T47D (cell line): Measurements from ENCODE around the gene TMEM223.
"Not testable (repeated sequence)": the region's sequence is repeated elsewhere in the genome, so short reads cannot be mapped to it uniquely, and the experiment has no call there.

ENCODE experiments used
- DNase-seq, 2 experiments: peaks; one replicate each; pipeline versions ENCODE4 v3.0.0 to v3.0.0-alpha.2; 2011 to 2012; ENCODE audit warnings: low read depth in 1 of 2, low spot score in 1 of 2
- JUND ChIP-seq: IDR thresholded peaks from 2 replicates; pipeline ENCODE4 v1.6.1; 2012; ENCODE audit warnings: low read depth
- in situ Hi-C: cut with HindIII; loops from 2 replicates; pipeline ENCODE4 v1.10.0; 2016; ENCODE audit warnings: low sequenced_read_pairs, low pct_unique_long_range_greater_than_20kb

TMEM223 gene

DNA sequence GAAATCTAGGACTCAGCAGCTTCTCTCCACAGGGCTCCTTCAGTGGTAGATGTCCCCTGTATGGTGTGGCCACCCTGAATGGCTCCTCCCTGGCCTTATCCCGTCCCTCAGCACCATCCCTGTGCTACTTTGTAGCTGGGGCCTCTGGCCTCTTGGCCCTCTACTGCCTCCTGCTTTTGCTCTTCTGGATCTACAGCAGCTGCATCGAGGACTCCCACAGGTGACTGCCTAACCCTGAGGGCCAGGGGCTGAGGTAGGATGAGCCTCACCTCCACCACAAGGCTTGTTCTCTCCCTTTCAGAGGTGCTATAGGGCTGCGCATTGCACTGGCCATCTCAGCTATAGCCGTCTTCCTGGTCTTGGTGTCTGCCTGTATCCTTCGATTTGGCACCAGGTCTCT, 2.8 kb downstream of the TMEM223 start:
- no peak for TF ChIP-seq JUND
- no peak for DNase-seq
- in situ Hi-C loops = no loop called here

DNA sequence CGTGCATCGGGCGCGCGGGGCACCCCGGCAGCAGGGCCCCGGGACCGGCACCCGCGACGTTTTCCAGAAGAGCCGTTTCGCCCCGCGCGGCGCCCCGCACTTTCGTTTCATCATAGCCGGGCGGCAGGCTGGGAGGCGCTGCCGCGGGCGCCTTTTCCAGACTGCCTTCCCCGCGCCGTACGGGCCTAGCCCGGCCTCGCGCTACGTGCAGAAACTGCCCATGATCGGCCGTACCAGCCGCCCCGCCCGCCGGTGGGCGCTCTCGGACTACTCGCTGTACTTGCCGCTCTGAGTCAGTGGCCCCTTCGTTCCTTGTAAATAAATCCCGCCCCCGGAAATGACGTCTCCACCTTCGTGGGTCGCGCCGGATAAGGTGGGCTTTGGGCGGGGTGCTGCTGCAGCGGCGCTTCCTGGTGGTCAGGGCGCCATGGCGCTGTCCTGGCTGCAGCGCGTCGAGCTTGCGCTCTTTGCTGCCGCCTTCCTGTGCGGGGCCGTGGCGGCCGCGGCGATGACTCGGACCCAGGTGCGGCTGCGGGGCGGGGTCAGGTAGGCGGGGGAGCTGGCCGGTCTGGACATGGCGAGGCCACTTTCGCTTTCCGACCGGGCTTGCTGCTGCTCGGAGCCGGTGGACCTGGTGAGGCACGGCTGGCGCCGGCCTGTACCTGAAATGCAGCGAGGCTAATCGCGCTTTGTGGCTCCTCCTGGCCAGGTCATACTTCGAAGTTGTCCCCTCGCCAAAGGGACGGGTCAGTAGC, 4.6 kb downstream of the TMEM223 start, which contains the start of gene TMEM179B:
TSS of gene TMEM179B (plus strand) at position 398 of the 755 bp plus-strand sequence. CDS start at position 428, 30 bp downstream.
- peak; percentile 24; the same call in 1 of the 2 replicates for TF ChIP-seq JUND
- peak; percentile 95 to 99 for DNase-seq
- in situ Hi-C loops = no loop called here

DNA sequence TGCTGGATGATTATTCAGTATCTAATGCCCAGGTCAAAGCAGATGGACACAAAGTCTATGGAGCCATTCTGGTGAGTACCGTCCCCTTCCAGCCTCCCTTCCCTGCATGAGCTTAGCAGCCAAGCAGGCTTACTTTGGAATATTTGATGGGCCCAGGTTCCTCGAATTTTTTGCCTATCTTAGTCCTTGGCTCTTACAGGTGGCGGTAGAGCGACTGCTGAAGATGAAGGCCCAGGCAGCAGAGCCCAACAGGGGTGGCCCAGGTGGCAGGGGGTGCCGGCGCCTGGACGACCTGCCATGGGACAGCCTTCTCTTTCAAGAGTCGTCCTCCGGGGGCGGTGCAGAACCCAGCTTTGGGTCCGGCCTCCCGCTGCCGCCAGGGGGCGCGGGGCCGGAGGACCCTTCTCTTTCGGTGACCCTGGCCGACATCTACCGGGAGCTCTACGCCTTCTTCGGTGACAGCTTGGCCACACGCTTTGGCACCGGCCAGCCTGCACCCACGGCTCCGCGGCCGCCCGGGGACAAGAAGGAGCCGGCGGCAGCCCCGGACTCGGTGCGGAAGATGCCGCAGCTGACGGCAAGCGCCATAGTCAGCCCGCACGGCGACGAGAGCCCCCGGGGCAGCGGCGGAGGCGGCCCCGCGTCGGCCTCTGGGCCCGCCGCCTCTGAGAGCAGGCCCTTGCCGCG, 5.3 kb downstream of the TMEM223 start:
- in situ Hi-C loops = no loop called here

DNA sequence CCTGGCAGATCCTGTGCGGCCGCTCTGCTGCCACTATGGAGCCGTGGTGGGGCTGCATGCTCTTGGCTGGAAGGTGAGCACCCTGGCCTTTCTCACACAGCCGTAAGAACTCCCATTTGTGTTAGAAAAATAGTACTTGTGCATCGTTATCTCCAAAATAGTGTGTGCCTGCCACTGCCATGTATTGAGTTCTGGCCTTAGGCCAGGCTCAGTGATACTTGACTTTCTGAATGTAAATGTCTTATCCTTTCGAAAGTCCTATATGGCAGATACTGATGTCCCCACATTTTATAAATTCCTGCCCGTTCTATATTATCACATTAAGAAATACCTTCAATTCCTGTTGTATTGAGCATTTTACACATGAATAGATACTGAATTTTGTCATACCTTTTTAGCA, 9.1 kb downstream of the TMEM223 start:
- in situ Hi-C loops = no loop called here
- DNase-seq = no peak
- TF ChIP-seq JUND = no peak

More for the DNA sequence above, 5.3 kb downstream of the TMEM223 start:
- DNase-seq = peak; percentile 93 to 94
- no peak for TF ChIP-seq JUND

DNA sequence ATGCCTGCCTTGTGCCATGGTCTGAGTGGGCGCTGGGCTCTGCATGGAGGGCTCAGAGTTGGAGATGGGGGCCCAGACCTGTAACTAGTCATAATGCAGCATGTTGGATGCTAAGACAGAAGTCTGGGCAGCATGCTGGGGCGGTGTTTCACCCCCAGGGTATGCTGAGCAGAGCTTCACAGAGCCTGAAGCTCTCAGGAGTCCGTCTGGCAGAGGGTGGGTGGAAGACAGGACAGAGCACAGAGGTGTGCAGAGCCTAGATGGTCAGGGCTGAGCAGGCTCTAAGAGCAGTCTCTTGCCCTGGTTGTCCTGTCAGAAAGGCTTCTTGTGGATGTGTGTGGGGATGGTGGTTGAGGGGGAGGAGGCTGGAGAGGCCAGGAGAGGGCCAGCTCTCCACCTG, 13.4 kb downstream of the TMEM223 start:
- TF ChIP-seq JUND = no peak
- no peak for DNase-seq
- in situ Hi-C loops = no loop called here

DNA sequence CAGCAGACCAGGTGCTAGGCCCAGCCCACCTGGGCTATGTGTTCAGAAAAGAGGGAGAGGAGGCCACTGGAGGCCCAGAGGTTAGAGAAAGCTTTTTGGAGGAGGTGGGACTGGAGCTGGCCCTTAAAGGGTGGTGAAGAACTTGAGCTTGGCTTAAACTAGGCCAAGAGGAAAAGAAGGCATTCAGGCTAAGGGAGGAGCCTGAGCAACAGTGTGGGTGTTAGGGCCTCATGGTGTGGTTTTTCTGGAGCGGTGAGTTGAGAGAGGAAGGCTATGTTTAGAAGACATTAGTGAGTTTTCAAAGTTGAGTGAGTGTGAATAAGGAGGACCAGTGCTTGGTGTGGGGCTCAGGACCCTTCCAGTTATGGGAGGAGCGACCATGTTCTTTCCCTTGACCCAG, 14.4 kb downstream of the TMEM223 start:
- in situ Hi-C loops = no loop called here
- no peak for TF ChIP-seq JUND
- no peak for DNase-seq

DNA sequence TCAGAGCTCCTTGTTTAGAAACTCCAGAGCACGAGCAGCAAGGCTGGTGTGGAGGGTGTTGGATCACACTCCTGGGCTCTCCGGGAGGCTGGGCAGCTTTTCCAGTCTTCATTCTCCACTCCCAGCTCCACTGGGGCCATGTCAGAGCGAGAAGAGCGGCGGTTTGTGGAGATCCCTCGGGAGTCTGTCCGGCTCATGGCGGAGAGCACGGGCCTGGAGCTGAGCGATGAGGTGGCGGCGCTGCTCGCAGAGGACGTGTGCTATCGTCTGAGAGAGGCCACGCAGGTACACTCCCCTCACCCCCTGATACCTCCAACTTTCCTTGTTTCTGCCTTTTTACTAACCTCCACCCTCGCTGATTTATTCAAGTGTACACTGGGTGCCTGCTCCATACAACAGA, 16.2 kb downstream of the TMEM223 start:
- in situ Hi-C loops = no loop called here
- TF ChIP-seq JUND = no peak
- DNase-seq = no peak

DNA sequence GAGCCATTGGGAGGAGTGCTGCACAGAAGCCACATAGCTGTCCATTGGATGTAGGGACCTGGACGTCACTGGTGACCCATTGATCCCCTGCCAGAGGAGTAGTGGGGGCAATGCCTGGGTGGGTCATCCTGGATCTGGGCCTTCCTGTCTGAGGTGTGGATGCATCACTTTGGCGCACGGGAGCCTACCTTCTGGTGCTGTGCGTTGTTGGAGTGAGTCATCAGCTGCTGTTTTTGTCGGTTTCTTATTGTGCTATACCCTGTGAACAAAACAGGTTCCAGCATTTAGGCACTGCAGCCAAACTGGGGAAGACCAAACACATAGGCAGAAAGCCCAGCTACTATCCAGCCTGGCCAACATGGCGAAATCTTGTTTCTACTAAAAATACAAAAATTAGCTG, 17.4 kb downstream of the TMEM223 start:
- DNase-seq = no peak
- in situ Hi-C loops = no loop called here
- no peak for TF ChIP-seq JUND

DNA sequence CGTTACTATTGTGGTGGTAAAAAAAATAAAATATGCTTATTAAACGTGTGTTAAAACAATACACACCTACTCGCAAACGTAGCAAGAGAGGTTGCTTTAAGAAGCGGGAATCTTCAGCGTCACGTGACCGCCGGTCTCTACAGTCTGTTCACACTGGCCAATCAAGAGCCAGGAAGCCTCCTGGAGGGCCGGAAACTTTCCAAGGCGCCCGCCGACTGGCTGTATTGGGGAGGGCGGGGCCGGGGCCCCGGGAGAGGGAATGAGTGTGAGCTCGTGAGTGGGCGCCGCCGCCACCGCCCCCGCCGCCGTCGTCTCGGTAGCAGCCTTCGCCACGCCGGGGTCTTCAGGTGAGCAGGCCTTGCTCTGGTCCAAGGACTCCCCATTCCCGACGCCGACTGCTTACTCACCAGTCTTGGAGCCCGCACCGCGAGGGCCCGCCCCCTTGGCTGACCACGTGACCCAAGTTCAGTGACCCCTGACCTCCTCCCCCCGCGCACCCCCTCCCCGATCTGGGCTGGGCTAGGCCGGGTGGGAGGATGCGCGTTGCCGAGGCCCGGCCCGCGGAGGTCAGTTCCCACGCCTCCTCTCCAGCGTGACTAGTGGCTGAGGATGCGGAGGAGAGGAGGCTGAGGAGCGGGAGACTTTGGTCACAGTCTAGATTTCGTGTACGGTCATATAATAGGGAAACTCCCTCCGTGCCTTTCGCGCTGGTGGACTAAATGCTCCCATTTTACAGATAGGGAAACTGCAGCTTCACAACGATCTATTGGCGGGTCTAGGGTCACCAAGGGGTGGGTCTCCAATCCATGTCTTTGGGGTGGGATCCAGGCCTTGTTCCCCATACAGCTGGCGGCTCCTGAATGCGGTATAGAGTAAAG, 20.4 kb downstream of the TMEM223 start, which contains the start of gene TAF6L:
TSS of gene TAF6L (plus strand) at position 253 of the 878 bp plus-strand sequence. CDS start 4,388 bp downstream, outside the sequence.
- TF ChIP-seq JUND = no peak
- in situ Hi-C loops = no loop called here
- DNase-seq = peak; percentile 98 to 99

DNA sequence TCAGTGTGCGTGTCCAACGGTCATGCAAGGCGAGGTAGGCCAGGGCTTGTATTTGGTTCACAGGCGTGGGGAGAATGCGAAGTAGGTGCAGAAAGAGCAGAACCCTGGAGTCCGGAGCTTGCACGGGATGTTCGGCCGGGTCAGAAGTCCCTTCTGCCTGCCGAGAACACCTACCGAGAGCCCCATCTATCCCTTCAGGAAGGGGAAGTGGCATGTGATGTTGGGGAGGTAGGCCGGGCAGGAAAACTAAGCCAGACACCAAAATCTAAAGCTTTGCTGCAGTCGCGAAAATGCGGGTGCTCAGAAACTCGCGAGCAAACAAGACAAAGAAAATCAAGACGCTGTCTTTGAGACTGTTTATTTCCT, 21.0 kb downstream of the TMEM223 start:
- no peak for DNase-seq
- in situ Hi-C loops = no loop called here
- no peak for TF ChIP-seq JUND

DNA sequence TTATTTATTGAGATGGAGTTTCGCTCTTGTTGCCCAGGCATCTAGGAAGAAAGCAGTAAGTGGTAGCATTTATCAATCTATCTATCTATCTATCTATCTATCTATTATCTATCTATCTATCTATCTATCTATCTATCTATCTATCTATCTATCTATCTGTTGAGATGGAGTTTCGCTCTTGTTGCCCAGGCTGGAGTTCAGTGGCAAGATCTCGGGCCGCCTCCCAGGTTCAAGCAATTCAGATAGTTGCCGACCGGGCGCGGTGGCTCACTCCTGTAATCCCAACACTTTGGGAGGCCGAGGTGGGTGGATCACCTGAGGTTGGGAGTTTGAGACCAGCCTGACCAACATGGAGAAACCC, 31.0 kb downstream of the TMEM223 start:
- in situ Hi-C loops = not testable (repeated sequence)

DNA sequence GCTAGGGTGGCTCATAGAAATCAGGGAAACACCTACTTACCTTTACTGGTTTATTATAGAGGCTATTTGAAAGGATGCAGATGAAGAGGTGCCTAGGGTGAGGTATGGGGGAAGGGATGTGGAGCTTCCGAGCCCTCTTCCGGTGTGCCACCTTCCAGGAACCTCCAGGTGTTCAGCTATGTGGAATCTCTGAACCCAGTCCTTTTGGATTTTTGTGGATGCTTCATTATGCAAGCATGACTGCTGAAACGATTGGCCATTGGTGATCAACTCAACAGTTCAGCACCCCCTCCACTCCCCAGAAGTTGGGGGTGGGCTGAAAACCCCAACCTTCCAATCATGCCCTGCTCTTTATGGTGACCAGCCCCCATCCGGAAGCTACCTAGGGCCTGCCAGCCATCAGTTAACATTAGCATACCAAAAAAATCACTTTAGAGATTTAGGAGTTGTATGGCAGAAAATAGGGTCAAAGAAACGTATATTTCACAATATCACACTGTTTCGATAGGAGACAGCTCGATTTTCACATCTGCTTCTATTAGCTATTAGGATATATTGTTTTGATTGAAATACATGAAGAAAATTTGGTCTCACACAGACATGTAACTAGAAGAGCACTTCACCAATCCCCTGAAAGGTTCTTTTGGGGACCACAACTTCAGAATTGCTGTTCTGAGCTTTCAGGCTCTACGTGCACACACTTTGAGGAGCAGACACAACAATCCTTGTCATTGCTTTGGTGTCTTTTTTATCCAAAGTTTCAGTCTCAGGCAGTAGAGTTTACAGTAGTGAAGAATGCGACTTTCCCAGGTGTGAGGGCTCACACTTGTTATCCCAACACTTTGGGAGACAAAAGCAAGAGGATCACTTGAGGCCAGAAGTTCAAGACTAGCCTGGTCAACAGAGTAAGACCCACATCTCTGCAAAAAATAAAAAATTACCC, 33.7 kb downstream of the TMEM223 start:
- no peak for DNase-seq
- TF ChIP-seq JUND = no peak
- in situ Hi-C loops = no loop called here

More for the DNA sequence above, 31.0 kb downstream of the TMEM223 start:
- DNase-seq = not testable (repeated sequence)
